Breast epithelium (tissue), 3 donors: ENCODE results near the gene C1R.

Source experiments
- POLR2AphosphoS5 ChIP-seq, 3 donors: sonication (generic); formaldehyde crosslinking; IDR thresholded peaks; one replicate each; pipeline ENCODE4 v1.6.1; 2017; ENCODE audit warnings: antibody characterized with exemption in 3 of 3
- TF ChIP-seq, protein P1 (sequence below), 3 donors: fragments of 450-650 bp; IDR thresholded peaks; one replicate each; pipeline ENCODE4 v1.5.1; 2016 to 2017; ENCODE audit warnings: antibody characterized with exemption in 3 of 3, mild to moderate bottlenecking in 3 of 3, moderate library complexity in 3 of 3

DNA sequence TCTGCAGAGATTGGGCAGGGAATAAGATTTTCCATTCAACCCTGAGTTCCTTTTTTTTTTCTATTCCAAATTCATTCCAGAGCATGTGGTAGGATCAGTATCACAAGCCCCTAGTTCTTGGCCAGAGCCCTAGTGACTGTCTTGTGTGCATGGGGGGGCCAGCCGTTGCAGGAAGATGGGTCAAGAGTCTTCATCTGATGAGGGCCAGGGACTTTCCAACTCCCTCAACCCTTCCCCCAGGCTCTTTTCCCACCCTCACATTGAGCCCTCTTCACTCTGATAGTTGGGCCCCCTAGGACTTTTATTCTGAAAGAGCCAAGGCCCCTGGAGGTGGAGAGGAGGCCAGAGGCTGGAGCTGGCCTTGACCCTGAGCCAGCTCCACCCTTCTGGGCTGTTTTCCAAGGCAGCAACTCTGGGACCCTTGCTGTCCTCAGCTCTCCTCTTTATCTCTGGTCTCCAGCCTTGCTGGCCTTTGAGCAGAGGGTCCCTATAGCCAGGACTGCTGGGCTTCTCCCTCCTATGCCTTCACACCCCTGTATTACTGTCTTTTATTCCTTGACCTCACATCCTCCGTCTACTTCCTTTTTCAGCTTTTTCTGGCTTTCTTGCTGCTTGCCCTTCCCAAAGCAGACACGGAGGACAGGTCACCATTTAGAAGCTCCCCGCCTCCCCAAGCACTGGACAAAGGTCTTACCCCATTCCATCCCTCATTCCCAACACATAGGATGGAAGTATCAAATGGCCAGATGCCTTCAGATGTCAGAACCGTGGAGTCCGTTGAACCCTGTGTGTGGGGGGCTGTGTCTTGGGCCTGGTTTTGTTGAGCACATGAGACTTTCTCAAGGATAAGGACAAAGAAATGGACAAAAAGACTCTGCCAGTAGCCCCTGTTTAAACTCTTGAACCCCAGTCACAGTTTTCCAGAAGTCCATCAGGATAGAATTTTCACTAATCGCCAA lies 30.8 kb upstream of the C1R start:
- TF ChIP-seq, protein P1, sequence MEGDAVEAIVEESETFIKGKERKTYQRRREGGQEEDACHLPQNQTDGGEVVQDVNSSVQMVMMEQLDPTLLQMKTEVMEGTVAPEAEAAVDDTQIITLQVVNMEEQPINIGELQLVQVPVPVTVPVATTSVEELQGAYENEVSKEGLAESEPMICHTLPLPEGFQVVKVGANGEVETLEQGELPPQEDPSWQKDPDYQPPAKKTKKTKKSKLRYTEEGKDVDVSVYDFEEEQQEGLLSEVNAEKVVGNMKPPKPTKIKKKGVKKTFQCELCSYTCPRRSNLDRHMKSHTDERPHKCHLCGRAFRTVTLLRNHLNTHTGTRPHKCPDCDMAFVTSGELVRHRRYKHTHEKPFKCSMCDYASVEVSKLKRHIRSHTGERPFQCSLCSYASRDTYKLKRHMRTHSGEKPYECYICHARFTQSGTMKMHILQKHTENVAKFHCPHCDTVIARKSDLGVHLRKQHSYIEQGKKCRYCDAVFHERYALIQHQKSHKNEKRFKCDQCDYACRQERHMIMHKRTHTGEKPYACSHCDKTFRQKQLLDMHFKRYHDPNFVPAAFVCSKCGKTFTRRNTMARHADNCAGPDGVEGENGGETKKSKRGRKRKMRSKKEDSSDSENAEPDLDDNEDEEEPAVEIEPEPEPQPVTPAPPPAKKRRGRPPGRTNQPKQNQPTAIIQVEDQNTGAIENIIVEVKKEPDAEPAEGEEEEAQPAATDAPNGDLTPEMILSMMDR (IDR thresholded peaks at IDR 0.05): no peak
- TF ChIP-seq POLR2AphosphoS5 (IDR thresholded peaks at IDR 0.05): no peak
